DMS153 treated with DMSO at 0.1 percent for 48 hours (cell line): ENCODE measurements around the gene ORM2.

Experiments
- DNase-seq: peaks from one replicate; lab custom pipeline; 2025; ENCODE audit not compliant: unreplicated experiment; lab: John Stamatoyannopoulos, UW

The ORM2 gene

DNA sequence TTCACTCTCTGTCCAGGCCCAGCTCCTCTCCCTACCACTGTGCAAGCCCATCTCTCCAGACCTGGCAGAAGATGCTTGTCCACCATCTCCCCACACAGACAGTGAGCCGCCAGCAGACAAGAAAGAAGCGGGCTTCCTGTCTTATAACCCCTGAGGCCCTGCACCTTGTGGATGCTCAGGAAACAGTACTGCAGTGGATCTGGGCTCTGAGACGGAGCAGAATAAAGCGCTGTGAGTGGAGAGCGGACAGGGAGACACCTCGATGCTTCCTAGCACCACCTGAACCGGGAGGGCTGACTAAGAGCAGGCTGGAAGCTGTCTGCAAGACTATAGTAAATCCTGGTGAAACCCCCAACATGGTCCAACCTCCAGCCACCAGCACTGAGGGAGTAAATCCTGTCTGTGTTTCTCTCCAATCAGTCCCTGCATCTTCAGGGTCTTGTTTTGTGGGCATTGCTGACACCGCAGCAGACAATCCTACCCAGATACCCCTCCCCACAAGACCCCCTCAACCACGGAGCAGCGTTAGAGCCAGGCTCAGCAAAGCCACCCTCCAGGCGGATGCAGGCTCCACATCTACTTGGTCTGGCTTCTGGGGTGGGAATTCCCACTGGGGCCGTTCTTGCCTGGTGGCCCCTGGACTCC is 18.7 kb downstream of the ORM2 start:
- DNase-seq, result no peak

- no peak for DNase-seq
These were observed 19.3 kb downstream of the ORM2 start for GRCh38 chr9:114348906-114349482.

- no peak for DNase-seq
These were observed 20.2 kb downstream of the ORM2 start for GRCh38 chr9:114349713-114350480.

DNA sequence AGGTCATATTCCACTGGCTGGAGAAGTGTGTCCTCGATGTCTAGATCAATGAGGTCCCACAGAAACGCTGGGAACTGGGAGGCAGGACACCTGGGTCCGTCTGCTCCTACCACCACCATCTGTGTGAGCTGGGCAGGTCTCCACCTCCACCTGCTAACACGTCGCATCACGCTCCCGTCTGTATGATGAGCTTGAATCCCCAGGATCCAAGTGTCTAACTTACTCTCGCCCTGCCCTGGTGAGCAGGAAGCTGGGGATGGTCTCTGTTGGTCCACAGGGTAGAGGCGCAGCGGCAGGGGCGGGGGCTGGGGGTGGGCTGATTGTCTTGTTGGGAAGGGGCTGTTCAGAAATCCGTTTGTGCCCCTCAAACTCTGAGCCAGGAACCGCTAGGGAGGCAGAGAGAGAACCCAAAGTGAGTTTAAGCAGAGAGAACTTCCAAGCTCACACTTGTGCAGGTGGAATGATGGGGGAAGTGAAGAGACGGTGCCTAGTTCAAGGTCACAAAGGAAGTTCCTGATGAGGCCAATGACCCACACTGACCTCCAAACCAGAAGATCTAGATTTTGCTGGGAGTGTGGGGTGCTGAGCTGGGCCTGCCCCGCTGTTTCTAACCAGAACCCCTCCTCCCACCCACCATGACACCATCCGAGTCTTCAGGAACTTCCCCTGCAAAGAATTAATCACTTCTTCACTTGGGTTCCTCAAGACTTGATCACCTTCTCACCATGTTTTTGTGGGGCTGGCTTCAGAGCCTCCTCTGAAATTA is 21.1 kb downstream of the ORM2 start:
- DNase-seq, result no peak

DNA sequence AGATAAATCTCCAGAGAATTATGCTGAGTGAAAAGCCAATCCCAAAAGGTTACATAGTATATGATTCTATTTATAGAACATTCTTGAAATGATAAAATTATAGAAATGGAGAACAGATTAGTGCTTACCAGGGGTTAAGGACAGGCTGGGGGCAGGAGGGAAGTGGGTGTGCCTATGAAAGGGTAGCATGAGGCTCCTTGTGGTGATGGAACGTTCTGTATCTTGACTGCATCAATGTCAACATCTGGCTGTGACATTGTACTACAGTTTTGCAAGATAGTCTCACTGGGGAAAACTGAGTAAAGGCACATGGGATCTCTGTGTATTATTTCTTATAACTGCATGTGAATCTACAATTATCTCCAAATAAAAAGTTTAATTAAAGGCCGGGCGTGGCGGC is 22.3 kb downstream of the ORM2 start:
- no peak for DNase-seq

GRCh38 chr9:114355821-114356220 is 26.2 kb downstream of the ORM2 start:
- DNase-seq, result no peak

GRCh38 chr9:114356792-114357191 is 27.1 kb downstream of the ORM2 start:
- no peak for DNase-seq

GRCh38 chr9:114357360-114357759 is 27.7 kb downstream of the ORM2 start:
- no peak for DNase-seq

- DNase-seq, result no peak
These were observed 28.3 kb downstream of the ORM2 start for GRCh38 chr9:114357911-114358328.

GRCh38 chr9:114359801-114360200 is 30.1 kb downstream of the ORM2 start:
- DNase-seq, result no peak

- no peak for DNase-seq
These were observed 31.9 kb downstream of the ORM2 start for GRCh38 chr9:114361542-114361941.

DNA sequence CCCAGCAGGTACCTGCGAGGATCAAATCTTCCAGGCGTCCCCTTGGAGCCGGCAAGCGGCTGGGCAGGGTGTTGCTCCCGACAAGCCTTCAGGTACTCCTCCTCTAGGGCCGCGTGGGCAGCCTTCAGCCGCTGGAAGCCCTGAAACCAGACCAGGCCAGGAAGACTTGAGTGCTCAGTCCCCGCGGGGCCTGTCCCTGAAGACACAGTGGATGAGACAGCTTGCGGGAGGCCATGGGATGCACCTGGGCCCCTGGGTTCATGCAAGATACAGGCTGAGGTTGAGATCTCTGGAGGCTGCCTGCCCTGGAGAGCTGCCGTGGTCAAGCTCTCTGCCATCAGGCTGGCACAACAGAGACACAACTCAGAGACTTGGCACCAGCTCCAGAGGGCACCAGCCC is 32.7 kb downstream of the ORM2 start:
- DNase-seq, result no peak

- no peak for DNase-seq
These were observed 33.8 kb downstream of the ORM2 start for GRCh38 chr9:114363424-114363823.

GRCh38 chr9:114364134-114365041 is 34.7 kb downstream of the ORM2 start:
- DNase-seq, result no peak

DNA sequence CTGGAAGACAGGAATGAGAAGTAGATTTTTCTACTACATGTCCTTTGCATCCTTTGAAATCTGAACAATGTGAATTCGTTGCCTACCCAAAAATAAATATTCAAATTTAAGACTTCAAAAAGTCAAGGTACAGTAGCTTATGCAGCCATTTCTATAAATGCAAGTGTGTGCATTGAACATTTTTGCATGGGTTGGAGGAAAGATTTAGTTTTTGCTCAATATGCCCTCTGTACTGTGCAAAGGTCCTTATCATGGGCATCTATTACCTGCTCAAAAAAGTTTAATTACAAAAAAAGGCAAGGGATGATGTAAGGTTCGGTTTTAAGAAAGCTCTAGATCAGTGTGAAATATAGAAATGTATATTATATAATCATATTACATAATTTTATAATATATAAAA is 35.5 kb downstream of the ORM2 start:
- no peak for DNase-seq

- DNase-seq, result no peak
These were observed 36.9 kb downstream of the ORM2 start for GRCh38 chr9:114366334-114367128.

DNA sequence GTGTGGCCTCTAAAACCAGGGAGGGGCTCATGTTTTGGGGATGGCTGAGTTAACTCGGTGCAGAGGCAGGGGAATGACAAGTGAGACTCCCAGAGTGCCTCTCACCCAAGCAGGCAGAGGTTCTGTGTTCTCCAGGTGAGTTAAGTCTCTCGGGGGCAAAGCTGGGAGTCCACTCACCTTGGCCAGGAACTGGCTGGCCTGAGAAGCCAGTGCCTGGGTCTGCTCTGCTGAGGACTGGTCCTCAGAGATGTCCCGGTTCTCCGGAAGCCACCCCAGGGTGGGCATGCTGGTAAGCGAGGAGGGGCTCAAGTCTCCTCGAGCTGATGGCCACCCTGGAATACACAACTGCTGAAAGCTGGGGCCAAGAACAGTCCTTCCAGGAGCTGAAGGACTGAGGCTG is 37.7 kb downstream of the ORM2 start:
- DNase-seq, result no peak

DNA sequence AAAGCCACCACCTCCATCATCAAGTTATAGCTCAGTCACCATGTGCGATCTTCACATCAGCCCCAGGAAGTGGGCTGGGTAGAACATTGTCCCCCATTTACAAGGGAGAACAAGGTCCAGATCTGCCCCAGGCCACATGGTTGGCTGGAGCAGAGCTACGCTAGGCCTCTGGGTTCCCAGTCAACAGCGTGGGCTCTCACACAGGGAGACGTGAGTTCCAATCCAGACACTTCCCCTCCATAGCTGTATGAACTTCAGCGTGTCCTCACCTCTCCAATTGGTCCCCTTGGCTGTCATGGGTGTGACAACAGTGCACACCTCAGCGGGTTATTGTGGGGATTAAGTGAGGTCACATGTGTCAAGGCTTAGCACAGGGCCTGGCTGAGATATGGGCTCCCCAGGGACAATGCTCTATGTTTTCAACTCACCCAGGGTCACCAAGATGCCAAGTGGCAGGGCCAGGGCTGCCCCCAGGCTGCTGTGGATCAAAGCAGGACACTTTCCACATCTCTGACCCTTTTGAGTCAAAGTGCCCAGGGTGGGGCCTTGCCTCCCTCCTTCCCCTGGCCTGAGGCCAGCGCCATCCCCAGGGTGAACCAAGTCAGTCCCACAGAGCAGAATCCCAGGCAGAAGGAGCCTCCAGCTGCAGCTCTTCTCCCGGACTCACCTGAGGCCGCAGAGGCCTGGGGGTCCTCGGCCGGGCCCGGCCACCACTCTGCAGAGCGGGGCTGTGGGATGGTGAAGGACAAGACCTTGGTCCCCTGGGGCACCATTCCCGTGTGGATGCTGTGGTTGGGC is 38.3 kb downstream of the ORM2 start:
- DNase-seq, result no peak
